GM23338 (cell line): ENCODE results near the gene LMO2. TPM values are rescaled to one million over a fixed set of nuclear protein-coding genes. Genes with fewer than 3 reads are reported as not detected.

Source experiments
- ATAC-seq: fragments of 200-7000 bp; cut with Tn5 transposase; 3 replicates; pipeline ENCODE4 v1.9.1; 2020
- DNase-seq: peaks from one replicate; pipeline ENCODE4 v3.0.0-alpha.2; 2015; ENCODE audit warnings: low spot score
- H2AFZ ChIP-seq: fragments of 200-600 bp; sonication (generic); 2 replicates; pipeline ENCODE4 v1.8.0; 2016; ENCODE audit warnings: antibody characterized with exemption, mild to moderate bottlenecking, moderate library complexity
- H3F3A ChIP-seq: fragments of 200-600 bp; sonication (generic); replicated peaks from 2 replicates; pipeline ENCODE4 v1.8.0; 2017; ENCODE audit warnings: antibody characterized with exemption, mixed run types, low read depth
- H3K27ac ChIP-seq: fragments of 200-600 bp; sonication (generic); 2 replicates; pipeline ENCODE4 v1.6.1; 2016; ENCODE audit warnings: low read depth
- H3K27me3 ChIP-seq: fragments of 200-600 bp; sonication (generic); 2 replicates; pipeline ENCODE4 v1.8.0; 2016; ENCODE audit warnings: mild to moderate bottlenecking, mixed run types, moderate library complexity; ENCODE audit not compliant: insufficient read depth
- H3K36me3 ChIP-seq: fragments of 200-600 bp; sonication (generic); 2 replicates; pipeline ENCODE4 v1.8.0; 2016; ENCODE audit warnings: mild to moderate bottlenecking; ENCODE audit not compliant: insufficient read depth
- H3K4me1 ChIP-seq: fragments of 200-600 bp; sonication (generic); 2 replicates; pipeline ENCODE4 v1.8.0; 2016; ENCODE audit warnings: mild to moderate bottlenecking, moderate library complexity; ENCODE audit not compliant: insufficient read depth
- H3K4me2 ChIP-seq: fragments of 200-600 bp; sonication (generic); 2 replicates; pipeline ENCODE4 v1.7.1; 2017; ENCODE audit warnings: mixed run types
- H3K4me3 ChIP-seq: fragments of 200-600 bp; sonication (generic); 2 replicates; pipeline ENCODE4 v1.6.1; 2016; ENCODE audit warnings: mixed run types
- H3K79me2 ChIP-seq: fragments of 200-600 bp; sonication (generic); replicated peaks from 2 replicates; pipeline ENCODE4 v1.8.0; 2017; ENCODE audit warnings: mild to moderate bottlenecking; ENCODE audit not compliant: insufficient read depth
- H3K9me2 ChIP-seq: fragments of 200-600 bp; sonication (generic); 2 replicates; pipeline ENCODE4 v1.8.0; 2017; ENCODE audit not compliant: insufficient read depth
- H4K20me1 ChIP-seq: fragments of 200-600 bp; sonication (generic); replicated peaks from 2 replicates; pipeline ENCODE4 v1.8.0; 2017; ENCODE audit warnings: mild to moderate bottlenecking; ENCODE audit not compliant: insufficient read depth
- H3K27ac Mint-ChIP-seq: 2 replicates; pipeline ENCODE4 v1.8.0; 2020; ENCODE audit warnings: inconsistent platforms, mild to moderate bottlenecking, moderate library complexity, mixed read lengths
- H3K27me3 Mint-ChIP-seq: 3 replicates; pipeline ENCODE4 v1.8.0; 2022; ENCODE audit warnings: low read depth, mild to moderate bottlenecking, moderate library complexity, mixed read lengths, inconsistent platforms; ENCODE audit not compliant: insufficient read depth, poor library complexity
- H3K36me3 Mint-ChIP-seq: 3 replicates; pipeline ENCODE4 v1.8.0; 2021; ENCODE audit warnings: low read depth, mild to moderate bottlenecking, inconsistent platforms, moderate library complexity, mixed read lengths
- H3K4me1 Mint-ChIP-seq: 3 replicates; pipeline ENCODE4 v1.8.0; 2020; ENCODE audit warnings: mild to moderate bottlenecking, inconsistent platforms, mixed read lengths
- H3K4me3 Mint-ChIP-seq: 3 replicates; pipeline ENCODE4 v1.8.0; 2021; ENCODE audit warnings: moderate library complexity, mild to moderate bottlenecking, inconsistent platforms, mixed read lengths
- H3K9me3 Mint-ChIP-seq: 3 replicates; pipeline ENCODE4 v1.8.0; 2020; ENCODE audit warnings: moderate library complexity, mild to moderate bottlenecking, inconsistent platforms, mixed read lengths
- CREB1 ChIP-seq: fragments of 250-450 bp; sonication (Bioruptor Pico); IDR thresholded peaks from 2 replicates; pipeline ENCODE4 v1.5.0; 2020; ENCODE audit warnings: low read depth, mild to moderate bottlenecking, moderate library complexity
- CTCF ChIP-seq, 2 experiments: fragments of 200-600 bp in 1 of 2; sonication (generic) in 1 of 2; conservative IDR thresholded peaks; 2 replicates each; pipeline versions ENCODE4 v1.5.1 to v1.6.1; 2016 to 2017; ENCODE audit warnings: antibody characterized with exemption in 2 of 2, low read depth in 2 of 2, mild to moderate bottlenecking in 2 of 2, moderate library complexity in 1 of 2
- ETS1 ChIP-seq: IDR thresholded peaks from 2 replicates; pipeline ENCODE4 v1.6.1; 2016; ENCODE audit warnings: antibody characterized with exemption
- EZH2 ChIP-seq: fragments of 200-600 bp; sonication (generic); IDR thresholded peaks from one replicate; pipeline ENCODE4 v1.8.0; 2017; ENCODE audit warnings: antibody characterized with exemption, mild to moderate bottlenecking, low read depth; ENCODE audit not compliant: unreplicated experiment
- EZH2phosphoT487 ChIP-seq: fragments of 200-600 bp; sonication (generic); IDR thresholded peaks from one replicate; pipeline ENCODE4 v1.8.1; 2018; ENCODE audit warnings: antibody characterized with exemption; ENCODE audit not compliant: unreplicated experiment
- JUNB ChIP-seq: IDR thresholded peaks from one replicate; pipeline ENCODE4 v1.6.1; 2016; ENCODE audit warnings: antibody characterized with exemption; ENCODE audit not compliant: unreplicated experiment
- NANOG ChIP-seq: IDR thresholded peaks from 2 replicates; pipeline ENCODE4 v1.6.1; 2016; ENCODE audit warnings: antibody characterized with exemption, borderline replicate concordance
- POLR2AphosphoS5 ChIP-seq: IDR thresholded peaks from 2 replicates; pipeline ENCODE4 v1.6.1; 2016; ENCODE audit warnings: antibody characterized with exemption, low read depth
- REST ChIP-seq: IDR thresholded peaks from one replicate; pipeline ENCODE4 v1.6.1; 2018; ENCODE audit warnings: antibody characterized with exemption; ENCODE audit not compliant: unreplicated experiment
- STAT1 ChIP-seq: IDR thresholded peaks from one replicate; pipeline ENCODE4 v1.6.1; 2016; ENCODE audit warnings: antibody characterized with exemption; ENCODE audit not compliant: unreplicated experiment
- ZNF114 ChIP-seq: fragments of 250-450 bp; sonication (Bioruptor Pico); IDR thresholded peaks from 2 replicates; pipeline ENCODE4 v1.5.0; 2020; ENCODE audit warnings: mild to moderate bottlenecking, moderate library complexity
- ZNF331 ChIP-seq: fragments of 250-450 bp; sonication (Bioruptor Pico); IDR thresholded peaks from 2 replicates; pipeline ENCODE4 v1.5.0; 2020; ENCODE audit warnings: low read depth, mild to moderate bottlenecking, moderate library complexity
- ZNF462 ChIP-seq: fragments of 250-450 bp; sonication (Bioruptor Pico); IDR thresholded peaks from 2 replicates; pipeline ENCODE4 v1.5.0; 2020; ENCODE audit warnings: mild to moderate bottlenecking, moderate library complexity
- polyA plus RNA-seq: library from polyadenylated mRNA; unstranded; fragments of >200 nt; fragmentation: Nextera tagmentation; extraction: Ambion mirVana; gene quantifications from 2 replicates; pipeline ENCODE4 v1.2.1, GENCODE V29; 2016
- total RNA-seq: library from RNA; depleted of rRNA; stranded (reverse); fragments of >200 nt; shearing (Covaris generic); gene quantifications from 2 replicates; pipeline ENCODE4 v1.2.3, GENCODE V29; 2014

Gene LMO2
- total and polyA plus RNA-seq, 2 experiments from 2014 or later, result 1.4 to 3.1 TPM

- H3K27ac ChIP-seq, result no peak overlapping the region
- no peak for ATAC-seq
- no peaks in the 10 kb centered on the region for H3K27me3 ChIP-seq
Measured at GRCh38 chr11:33887886-33888285, 4.0 kb downstream of the LMO2 start.

More at GRCh38 chr11:33887886-33888285, 4.0 kb downstream of the LMO2 start:
- no peak for TF ChIP-seq CREB1
- no peak for TF ChIP-seq STAT1
- no peak for TF ChIP-seq ZNF462 (CRISPR knock-in tag)
- no peak for TF ChIP-seq ZNF114 (CRISPR knock-in tag)
- TF ChIP-seq NANOG, result no peak
- TF ChIP-seq ETS1, result no peak
- TF ChIP-seq REST, result no peak
- TF ChIP-seq EZH2, result no peak
- TF ChIP-seq POLR2AphosphoS5, result no peak
- TF ChIP-seq CTCF (conservative IDR thresholded peaks at IDR 0.05; ENCODE audit: low read depth in 2 of 2), result no peak
- TF ChIP-seq ZNF331 (CRISPR knock-in tag), result no peak
- TF ChIP-seq EZH2phosphoT487, result no peak
- TF ChIP-seq JUNB, result no peak
- peaks cover 17% of the 10 kb centered on the region; the same call in 2 of the 3 replicates for H3K4me1 Mint-ChIP-seq
- Histone ChIP-seq H3K79me2 (no peaks in the 10 kb centered on the region), H3F3A (no peaks in the 10 kb centered on the region), H3K4me1 (no peaks in the 10 kb centered on the region), H2AFZ (no peak overlapping the region), H3K4me2 (no peak overlapping the region), H3K9me2 (no peaks in the 10 kb centered on the region), H4K20me1 (no peaks in the 10 kb centered on the region), H3K36me3 (no peaks in the 10 kb centered on the region), H3K4me3 (no peak overlapping the region)
- H3K36me3 Mint-ChIP-seq, result no peaks in the 10 kb centered on the region
- no peaks in the 10 kb centered on the region; the same call in 1 of the 3 replicates for H3K9me3 Mint-ChIP-seq
- no peak overlapping the region for H3K4me3 Mint-ChIP-seq
- H3K27me3 Mint-ChIP-seq, result peaks cover 4% of the 10 kb centered on the region
- no peak overlapping the region for H3K27ac Mint-ChIP-seq
- no peak for DNase-seq
